HEK293 (cell line): ENCODE data around the gene CDPF1.

Source experiments
- CTCF ChIA-PET: fragments of 350-600 bp; formaldehyde crosslinking; extraction: SDS; loops from one replicate; lab custom pipeline; 2021; ENCODE audit warnings: antibody characterized with exemption; lab: Yijun Ruan, JAX
- POLR2A ChIA-PET: fragments of 300-600 bp; formaldehyde crosslinking; extraction: SDS; loops from one replicate; lab custom pipeline; 2020; ENCODE audit warnings: antibody characterized with exemption, inconsistent platforms; lab: Yijun Ruan, JAX
- H3K27ac ChIP-seq: fragments of 200-500 bp; sonication (Bioruptor generic); 2 replicates; pipeline ENCODE4 v1.5.1; 2014; ENCODE audit warnings: low read depth, low read length, control low read depth, inconsistent platforms; ENCODE audit errors: extremely low read depth
- H3K36me3 ChIP-seq, 2 experiments: fragments of 200-500 bp in 1 of 2; sonication (Bioruptor generic) in 1 of 2; 1 replicate in 1 of 2; 2 replicates in 1 of 2; pipeline ENCODE4 v1.5.1; 2014 to 2017; ENCODE audit warnings: inconsistent platforms in 2 of 2, low read length in 2 of 2; ENCODE audit not compliant: control insufficient read depth in 2 of 2, insufficient read depth in 1 of 2
- H3K4me1 ChIP-seq: fragments of 200-500 bp; sonication (Bioruptor generic); 2 replicates; pipeline ENCODE4 v1.5.1; 2014; ENCODE audit warnings: mild to moderate bottlenecking, low read length, inconsistent platforms; ENCODE audit not compliant: control insufficient read depth, insufficient read depth
- H3K4me3 ChIP-seq: 2 replicates; pipeline ENCODE4 v1.5.1; 2011; ENCODE audit warnings: low read depth, mild to moderate bottlenecking, control low read depth, low read length, moderate library complexity
- H3K9me3 ChIP-seq: fragments of 200-500 bp; sonication (Bioruptor generic); 2 replicates; pipeline ENCODE4 v1.5.1; 2014; ENCODE audit warnings: low read depth, low read length, inconsistent platforms; ENCODE audit not compliant: control insufficient read depth, insufficient read depth
- KLF1 ChIP-seq: fragments of 450-650 bp; formaldehyde crosslinking; IDR thresholded peaks from 2 replicates; pipeline ENCODE4 v1.5.1; 2016; ENCODE audit warnings: missing biosample characterization, missing genetic modification characterization
- PRDM2 ChIP-seq: fragments of 450-650 bp; formaldehyde crosslinking; IDR thresholded peaks from 2 replicates; pipeline ENCODE4 v1.5.1; 2016; ENCODE audit warnings: missing biosample characterization, missing genetic modification characterization, borderline replicate concordance
- ZBTB21 ChIP-seq: fragments of 450-650 bp; formaldehyde crosslinking; IDR thresholded peaks from 2 replicates; pipeline ENCODE4 v1.5.1; 2017; ENCODE audit warnings: missing biosample characterization, missing genetic modification characterization
- ZFHX2 ChIP-seq: fragments of 450-650 bp; formaldehyde crosslinking; conservative IDR thresholded peaks from 2 replicates; pipeline ENCODE4 v1.5.1; 2016; ENCODE audit warnings: missing biosample characterization, missing genetic modification characterization
- ZNF10 ChIP-seq: fragments of 450-650 bp; formaldehyde crosslinking; IDR thresholded peaks from 2 replicates; pipeline ENCODE4 v1.5.1; 2017; ENCODE audit warnings: missing biosample characterization, missing genetic modification characterization
- ZNF133 ChIP-seq: fragments of 450-650 bp; formaldehyde crosslinking; IDR thresholded peaks from 2 replicates; pipeline ENCODE4 v1.5.1; 2016; ENCODE audit warnings: missing biosample characterization, missing genetic modification characterization
- ZNF19 ChIP-seq: fragments of 450-650 bp; formaldehyde crosslinking; IDR thresholded peaks from 2 replicates; pipeline ENCODE4; 2016; ENCODE audit warnings: missing biosample characterization, missing genetic modification characterization, low read depth
- ZNF214 ChIP-seq: fragments of 450-650 bp; formaldehyde crosslinking; IDR thresholded peaks from 2 replicates; pipeline ENCODE4 v1.5.1; 2017; ENCODE audit warnings: missing biosample characterization, mild to moderate bottlenecking, missing genetic modification characterization, borderline replicate concordance
- ZNF311 ChIP-seq: fragments of 450-650 bp; formaldehyde crosslinking; IDR thresholded peaks from 2 replicates; pipeline ENCODE4 v1.5.1; 2017; ENCODE audit warnings: missing biosample characterization, missing genetic modification characterization, borderline replicate concordance
- ZNF391 ChIP-seq: fragments of 450-650 bp; formaldehyde crosslinking; IDR thresholded peaks from 2 replicates; pipeline ENCODE4 v1.5.1; 2016; ENCODE audit warnings: low read depth, missing biosample characterization, missing genetic modification characterization, borderline replicate concordance
- ZNF610 ChIP-seq: fragments of 450-650 bp; formaldehyde crosslinking; IDR thresholded peaks from 2 replicates; pipeline ENCODE4 v1.5.1; 2016; ENCODE audit warnings: missing biosample characterization, missing genetic modification characterization, borderline replicate concordance
- ZNF621 ChIP-seq: fragments of 450-650 bp; formaldehyde crosslinking; IDR thresholded peaks from 2 replicates; pipeline ENCODE4 v1.5.1; 2017; ENCODE audit warnings: missing biosample characterization, missing genetic modification characterization
- ZNF629 ChIP-seq: fragments of 450-650 bp; formaldehyde crosslinking; IDR thresholded peaks from 2 replicates; pipeline ENCODE4 v1.5.1; 2017; ENCODE audit warnings: missing biosample characterization, missing genetic modification characterization
- ZNF664 ChIP-seq: fragments of 450-650 bp; formaldehyde crosslinking; IDR thresholded peaks from 2 replicates; pipeline ENCODE4 v1.5.1; 2016; ENCODE audit warnings: missing biosample characterization, missing genetic modification characterization
- TF ChIP-seq, protein P1 (sequence below): fragments of 450-650 bp; formaldehyde crosslinking; IDR thresholded peaks from 2 replicates; pipeline ENCODE4 v1.5.1; 2016; ENCODE audit warnings: missing biosample characterization, missing genetic modification characterization

The CDPF1 gene

DNA sequence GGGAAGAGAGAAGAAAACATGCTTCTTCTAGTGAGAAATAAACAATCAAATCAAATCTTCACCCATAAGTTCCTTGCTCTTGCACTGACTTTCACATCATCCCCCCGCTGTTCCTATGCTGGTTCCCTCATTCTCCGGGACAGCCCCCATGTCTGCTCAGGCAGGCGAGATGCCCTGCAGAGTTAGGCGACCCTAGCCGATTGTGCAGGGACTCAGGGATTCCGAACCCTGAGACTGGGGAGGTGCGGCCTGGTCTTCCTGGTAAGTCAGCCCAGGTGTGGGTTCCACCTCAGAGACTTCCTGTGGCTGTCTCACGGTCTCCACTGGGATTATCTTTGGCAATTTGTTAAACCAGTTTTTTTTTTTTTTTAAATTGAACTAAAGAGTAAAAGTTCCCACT is 24.3 kb upstream of the CDPF1 start:
- peaks cover 20 to 86% of the 10 kb centered on the region in 2 experiments for H3K36me3 ChIP-seq
- no peaks in the 10 kb centered on the region for H3K9me3 ChIP-seq
- ChIA-PET CTCF (no interaction called here), POLR2A (no interaction called here)
- TF ChIP-seq PRDM2 (tag by site-specific recombination) (no peak), ZNF311 (no peak), ZNF391 (no peak), ZFHX2 (tag by site-specific recombination) (no peak), ZNF621 (no peak), ZNF133 (tag by site-specific recombination) (no peak), ZNF214 (tag by site-specific recombination) (no peak), ZBTB21 (tag by site-specific recombination) (no peak), ZNF664 (tag by site-specific recombination) (no peak), ZNF19 (tag by site-specific recombination) (no peak), KLF1 (no peak), ZNF10 (tag by site-specific recombination) (no peak), ZNF610 (no peak)
- TF ChIP-seq, protein P1, sequence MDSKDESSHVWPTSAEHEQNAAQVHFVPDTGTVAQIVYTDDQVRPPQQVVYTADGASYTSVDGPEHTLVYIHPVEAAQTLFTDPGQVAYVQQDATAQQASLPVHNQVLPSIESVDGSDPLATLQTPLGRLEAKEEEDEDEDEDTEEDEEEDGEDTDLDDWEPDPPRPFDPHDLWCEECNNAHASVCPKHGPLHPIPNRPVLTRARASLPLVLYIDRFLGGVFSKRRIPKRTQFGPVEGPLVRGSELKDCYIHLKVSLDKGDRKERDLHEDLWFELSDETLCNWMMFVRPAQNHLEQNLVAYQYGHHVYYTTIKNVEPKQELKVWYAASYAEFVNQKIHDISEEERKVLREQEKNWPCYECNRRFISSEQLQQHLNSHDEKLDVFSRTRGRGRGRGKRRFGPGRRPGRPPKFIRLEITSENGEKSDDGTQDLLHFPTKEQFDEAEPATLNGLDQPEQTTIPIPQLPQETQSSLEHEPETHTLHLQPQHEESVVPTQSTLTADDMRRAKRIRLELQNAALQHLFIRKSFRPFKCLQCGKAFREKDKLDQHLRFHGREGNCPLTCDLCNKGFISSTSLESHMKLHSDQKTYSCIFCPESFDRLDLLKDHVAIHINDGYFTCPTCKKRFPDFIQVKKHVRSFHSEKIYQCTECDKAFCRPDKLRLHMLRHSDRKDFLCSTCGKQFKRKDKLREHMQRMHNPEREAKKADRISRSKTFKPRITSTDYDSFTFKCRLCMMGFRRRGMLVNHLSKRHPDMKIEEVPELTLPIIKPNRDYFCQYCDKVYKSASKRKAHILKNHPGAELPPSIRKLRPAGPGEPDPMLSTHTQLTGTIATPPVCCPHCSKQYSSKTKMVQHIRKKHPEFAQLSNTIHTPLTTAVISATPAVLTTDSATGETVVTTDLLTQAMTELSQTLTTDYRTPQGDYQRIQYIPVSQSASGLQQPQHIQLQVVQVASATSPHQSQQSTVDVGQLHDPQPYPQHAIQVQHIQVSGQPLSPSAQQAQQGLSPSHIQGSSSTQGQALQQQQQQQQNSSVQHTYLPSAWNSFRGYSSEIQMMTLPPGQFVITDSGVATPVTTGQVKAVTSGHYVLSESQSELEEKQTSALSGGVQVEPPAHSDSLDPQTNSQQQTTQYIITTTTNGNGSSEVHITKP (tag by site-specific recombination) = no peak
- H3K27ac ChIP-seq = no peak overlapping the region
- H3K4me3 ChIP-seq = no peak overlapping the region
- no peaks in the 10 kb centered on the region for H3K4me1 ChIP-seq

DNA sequence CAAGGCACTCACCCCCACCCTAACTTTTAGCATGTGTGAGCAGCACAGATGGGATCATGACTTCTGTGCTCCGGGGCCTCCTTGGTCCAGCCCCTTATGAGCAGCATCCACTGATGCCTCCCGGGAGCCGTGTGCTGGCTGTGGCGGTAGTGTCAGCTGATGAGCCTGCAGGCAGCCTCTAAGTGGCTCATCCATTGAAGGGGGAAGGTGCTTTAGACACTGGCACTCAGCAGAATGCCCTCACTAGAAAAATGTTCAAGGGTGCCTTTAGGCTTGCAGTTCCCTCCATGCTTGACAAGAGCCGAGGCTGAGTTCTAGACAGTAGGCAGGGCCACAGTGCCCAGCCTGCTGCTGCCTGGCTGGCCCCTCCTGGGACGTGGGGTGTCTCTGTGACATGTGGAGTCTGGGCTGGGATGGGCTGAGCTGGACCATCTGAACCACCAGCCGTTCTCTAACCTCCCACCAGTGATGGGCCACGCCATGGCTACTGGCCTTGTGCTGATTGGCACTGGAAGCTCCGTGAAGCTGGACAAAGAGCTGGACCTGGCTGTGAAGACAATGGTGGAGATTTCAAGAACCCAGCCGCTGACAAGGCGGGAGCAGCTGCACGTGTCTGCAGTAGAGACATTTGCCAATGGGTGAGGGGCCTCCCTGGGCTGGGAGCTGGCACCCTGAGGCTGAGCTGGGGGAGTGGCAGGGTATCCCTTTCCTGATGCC is 23.5 kb upstream of the CDPF1 start:
- TF ChIP-seq ZNF629 (tag by site-specific recombination) = no peak
- Histone ChIP-seq H3K27ac (no peak overlapping the region), H3K36me3 (peaks cover 20 to 83% of the 10 kb centered on the region in 2 experiments), H3K9me3 (no peaks in the 10 kb centered on the region), H3K4me3 (no peak overlapping the region), H3K4me1 (no peaks in the 10 kb centered on the region)
- POLR2A ChIA-PET = no interaction called here
- CTCF ChIA-PET = no interaction called here
